SU-DHL-6 (cell line): ENCODE measurements around the gene HCRTR1.

Experiments used
- H2AFZ ChIP-seq: fragments of 200-600 bp; sonication (generic); 2 replicates; pipeline ENCODE4 v1.6.1; 2014; ENCODE audit warnings: low read depth, mild to moderate bottlenecking, moderate library complexity, mixed read lengths, antibody characterized with exemption, low read length; ENCODE audit not compliant: severe bottlenecking
- H3F3A ChIP-seq: fragments of 200-600 bp; shearing (Covaris generic); 2 replicates; pipeline ENCODE4 v1.6.0; 2016; ENCODE audit warnings: antibody characterized with exemption, mild to moderate bottlenecking; ENCODE audit not compliant: insufficient read depth
- H3K27ac ChIP-seq: fragments of 200-600 bp; sonication (generic); 2 replicates; pipeline ENCODE4 v1.5.1; 2016; ENCODE audit warnings: low read depth, mild to moderate bottlenecking, low read length, moderate library complexity, mixed read lengths
- H3K27me3 ChIP-seq: fragments of 200-600 bp; sonication (generic), shearing (Covaris generic); 2 replicates; pipeline ENCODE4 v1.6.0; 2014; ENCODE audit warnings: mild to moderate bottlenecking, low read length
- H3K36me3 ChIP-seq: fragments of 200-600 bp; sonication (generic); 2 replicates; pipeline ENCODE4 v1.6.1; 2014; ENCODE audit warnings: mild to moderate bottlenecking, low read length, mixed read lengths
- H3K4me2 ChIP-seq: fragments of 300-600, 200-600 bp; shearing (Covaris generic), sonication (generic); 2 replicates; pipeline ENCODE4 v1.6.0; 2014; ENCODE audit warnings: low read length, low read depth, mild to moderate bottlenecking; ENCODE audit not compliant: poor library complexity, severe bottlenecking
- H3K4me3 ChIP-seq: fragments of 200-600 bp; sonication (generic); 2 replicates; pipeline ENCODE4 v1.5.1; 2014; ENCODE audit warnings: antibody characterized with exemption, low read length, mild to moderate bottlenecking, mixed read lengths; ENCODE audit not compliant: insufficient read depth, poor library complexity, severe bottlenecking
- H3K79me2 ChIP-seq: fragments of 200-600 bp; sonication (generic); 2 replicates; pipeline ENCODE4 v1.6.1; 2014; ENCODE audit warnings: mild to moderate bottlenecking, low read length, moderate library complexity; ENCODE audit not compliant: insufficient read depth
- H3K9ac ChIP-seq: fragments of 200-600 bp; sonication (generic); 2 replicates; pipeline ENCODE4 v1.7.0; 2014; ENCODE audit warnings: mild to moderate bottlenecking, low read length
- H3K9me2 ChIP-seq: fragments of 200-600 bp; sonication (generic); replicated peaks from 2 replicates; pipeline ENCODE4 v1.6.1; 2014; ENCODE audit warnings: low read length; ENCODE audit not compliant: insufficient read depth
- H3K9me3 ChIP-seq: fragments of 200-600 bp; sonication (generic); 2 replicates; pipeline ENCODE4 v1.6.1; 2014; ENCODE audit warnings: low read length, mixed read lengths; ENCODE audit not compliant: insufficient read depth
- H4K20me1 ChIP-seq: fragments of 200-600 bp; sonication (generic); 2 replicates; pipeline ENCODE4 v1.6.1; 2014; ENCODE audit warnings: low read depth, mild to moderate bottlenecking, antibody characterized with exemption, low read length, moderate library complexity, mixed read lengths
- EZH2phosphoT487 ChIP-seq: fragments of 200-600 bp; sonication (generic), shearing (Covaris generic); conservative IDR thresholded peaks from 2 replicates; pipeline ENCODE4 v1.6.1; 2018; ENCODE audit warnings: mild to moderate bottlenecking, antibody characterized with exemption, low read length, moderate library complexity, mixed read lengths
- TF ChIP-seq, protein P1 (sequence below): fragments of 200-600 bp; sonication (generic); IDR thresholded peaks from one replicate; pipeline ENCODE4 v1.5.1; 2017; ENCODE audit warnings: antibody characterized with exemption, mild to moderate bottlenecking, low read length, moderate library complexity; ENCODE audit not compliant: insufficient read depth, poor library complexity, severe bottlenecking

Gene HCRTR1

DNA sequence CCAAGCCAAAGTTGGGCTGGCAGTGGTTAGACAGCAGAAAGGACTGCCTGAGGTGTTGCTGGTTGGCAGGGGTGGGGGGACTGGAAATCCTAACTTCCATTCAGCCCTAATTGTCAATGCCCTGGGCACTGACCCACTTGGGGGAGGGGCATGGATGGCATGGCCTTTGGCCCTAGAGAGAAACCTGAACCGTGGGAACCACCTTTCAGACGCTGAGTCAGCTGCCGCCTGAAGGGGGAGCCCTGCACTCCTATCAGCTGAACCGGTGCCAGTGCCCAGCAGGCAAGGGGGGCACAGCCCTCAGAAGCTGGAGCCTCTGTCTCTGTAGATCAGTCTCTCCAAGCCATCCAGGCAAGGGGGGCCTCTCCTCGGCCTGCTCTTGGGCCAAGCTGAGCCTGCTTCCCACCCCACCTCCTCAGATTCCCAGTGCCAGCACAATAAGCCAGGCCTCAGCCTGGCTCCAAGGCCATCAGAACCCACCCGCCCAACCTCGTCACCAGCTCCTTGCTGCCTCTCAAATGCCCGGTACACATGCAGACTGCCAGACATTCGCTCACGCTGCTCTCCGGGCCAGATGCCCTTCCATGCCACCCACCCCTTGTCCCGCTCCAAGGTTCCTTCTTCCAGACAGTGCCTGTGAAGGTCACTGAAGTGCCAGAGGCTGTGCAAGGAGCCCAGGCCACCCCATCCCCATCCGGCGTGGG, 29.6 kb upstream of the HCRTR1 start:
- no peak overlapping the region for H3K9ac ChIP-seq
- H3K4me2 ChIP-seq = no peak overlapping the region
- no peaks in the 10 kb centered on the region for H3F3A ChIP-seq
- TF ChIP-seq, protein P1, sequence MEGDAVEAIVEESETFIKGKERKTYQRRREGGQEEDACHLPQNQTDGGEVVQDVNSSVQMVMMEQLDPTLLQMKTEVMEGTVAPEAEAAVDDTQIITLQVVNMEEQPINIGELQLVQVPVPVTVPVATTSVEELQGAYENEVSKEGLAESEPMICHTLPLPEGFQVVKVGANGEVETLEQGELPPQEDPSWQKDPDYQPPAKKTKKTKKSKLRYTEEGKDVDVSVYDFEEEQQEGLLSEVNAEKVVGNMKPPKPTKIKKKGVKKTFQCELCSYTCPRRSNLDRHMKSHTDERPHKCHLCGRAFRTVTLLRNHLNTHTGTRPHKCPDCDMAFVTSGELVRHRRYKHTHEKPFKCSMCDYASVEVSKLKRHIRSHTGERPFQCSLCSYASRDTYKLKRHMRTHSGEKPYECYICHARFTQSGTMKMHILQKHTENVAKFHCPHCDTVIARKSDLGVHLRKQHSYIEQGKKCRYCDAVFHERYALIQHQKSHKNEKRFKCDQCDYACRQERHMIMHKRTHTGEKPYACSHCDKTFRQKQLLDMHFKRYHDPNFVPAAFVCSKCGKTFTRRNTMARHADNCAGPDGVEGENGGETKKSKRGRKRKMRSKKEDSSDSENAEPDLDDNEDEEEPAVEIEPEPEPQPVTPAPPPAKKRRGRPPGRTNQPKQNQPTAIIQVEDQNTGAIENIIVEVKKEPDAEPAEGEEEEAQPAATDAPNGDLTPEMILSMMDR = peak; percentile 81
- TF ChIP-seq EZH2phosphoT487 = no peak
- no peaks in the 10 kb centered on the region for H3K79me2 ChIP-seq
- H3K36me3 ChIP-seq = no peaks in the 10 kb centered on the region
- H3K9me2 ChIP-seq = no peaks in the 10 kb centered on the region
- H3K27me3 ChIP-seq = no peaks in the 10 kb centered on the region
- no peak overlapping the region for H2AFZ ChIP-seq
- H4K20me1 ChIP-seq = no peaks in the 10 kb centered on the region
- H3K27ac ChIP-seq = no peak overlapping the region
- no peaks in the 10 kb centered on the region for H3K9me3 ChIP-seq
- no peak overlapping the region for H3K4me3 ChIP-seq

GRCh38 chr1:31588751-31589515, 28.6 kb upstream of the HCRTR1 start:
- no peaks in the 10 kb centered on the region for H3K36me3 ChIP-seq
- H3K27ac ChIP-seq = no peak overlapping the region
- no peaks in the 10 kb centered on the region for H3F3A ChIP-seq
- no peak overlapping the region for H3K4me2 ChIP-seq
- no peaks in the 10 kb centered on the region for H3K27me3 ChIP-seq
- no peaks in the 10 kb centered on the region for H3K9me2 ChIP-seq
- no peaks in the 10 kb centered on the region for H3K9me3 ChIP-seq
- no peak overlapping the region for H2AFZ ChIP-seq
- TF ChIP-seq, protein P1 = no peak
- no peak for TF ChIP-seq EZH2phosphoT487
- no peaks in the 10 kb centered on the region for H3K79me2 ChIP-seq
- no peak overlapping the region for H3K4me3 ChIP-seq
- no peaks in the 10 kb centered on the region for H4K20me1 ChIP-seq
- H3K9ac ChIP-seq = no peak overlapping the region

GRCh38 chr1:31591425-31592093, 25.9 kb upstream of the HCRTR1 start:
- Histone ChIP-seq H3K9me3 (no peaks in the 10 kb centered on the region), H2AFZ (no peak overlapping the region), H3K4me3 (no peak overlapping the region), H3K9me2 (no peaks in the 10 kb centered on the region), H3K36me3 (no peaks in the 10 kb centered on the region), H4K20me1 (no peaks in the 10 kb centered on the region), H3K79me2 (no peaks in the 10 kb centered on the region), H3F3A (no peaks in the 10 kb centered on the region), H3K27me3 (0 out of 2 replicates have a peak, but pooled peaks cover 3% of the 10 kb centered on the region), H3K9ac (no peak overlapping the region), H3K4me2 (no peak overlapping the region), H3K27ac (no peak overlapping the region)
- TF ChIP-seq, protein P1 = no peak
- TF ChIP-seq EZH2phosphoT487 = no peak
